NCI-H2196 treated with DMSO at 0.1 percent for 48 hours (cell line): ENCODE results near the gene CYBA.
A peak's percentile ranks its signal among the peaks of the same experiment; 100 is the strongest.

Experiments used
- DNase-seq: peaks from one replicate; lab custom pipeline; 2025; ENCODE audit not compliant: unreplicated experiment; lab: John Stamatoyannopoulos, UW

The CYBA gene

DNA sequence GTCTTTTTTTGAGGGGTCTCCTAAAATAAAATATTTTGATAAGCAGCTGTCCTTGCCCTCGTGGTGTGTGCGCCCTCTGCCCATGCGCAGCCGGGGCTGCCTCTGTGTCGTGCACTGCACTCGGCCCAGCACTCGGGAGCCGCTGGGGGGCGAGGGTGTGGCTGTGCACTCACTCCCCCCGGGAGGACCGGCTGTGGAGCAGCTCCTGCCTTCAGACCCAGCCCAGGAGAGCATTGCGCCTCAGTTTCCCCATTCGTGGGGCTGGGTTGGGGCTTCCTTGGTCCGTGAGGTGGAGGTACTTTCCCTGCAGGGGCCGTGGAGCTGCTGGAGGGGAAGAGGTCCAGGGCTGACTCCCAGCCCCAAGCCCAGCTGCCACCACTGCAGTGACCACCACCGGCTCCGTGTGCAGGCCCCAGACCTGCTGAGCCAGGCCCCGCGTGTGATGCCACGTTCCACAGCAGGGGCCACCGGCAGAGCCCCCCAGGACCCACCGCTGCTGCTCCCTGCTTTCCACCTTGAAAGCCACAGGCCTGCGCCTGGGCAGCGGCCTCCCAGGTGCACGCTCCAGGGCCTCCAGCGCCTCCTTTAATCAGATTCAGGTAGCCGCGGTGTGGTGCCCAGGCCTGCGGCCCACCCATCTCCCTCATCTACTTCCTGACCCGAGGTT lies 18.8 kb downstream of the CYBA start:
- DNase-seq, result no peak

DNA sequence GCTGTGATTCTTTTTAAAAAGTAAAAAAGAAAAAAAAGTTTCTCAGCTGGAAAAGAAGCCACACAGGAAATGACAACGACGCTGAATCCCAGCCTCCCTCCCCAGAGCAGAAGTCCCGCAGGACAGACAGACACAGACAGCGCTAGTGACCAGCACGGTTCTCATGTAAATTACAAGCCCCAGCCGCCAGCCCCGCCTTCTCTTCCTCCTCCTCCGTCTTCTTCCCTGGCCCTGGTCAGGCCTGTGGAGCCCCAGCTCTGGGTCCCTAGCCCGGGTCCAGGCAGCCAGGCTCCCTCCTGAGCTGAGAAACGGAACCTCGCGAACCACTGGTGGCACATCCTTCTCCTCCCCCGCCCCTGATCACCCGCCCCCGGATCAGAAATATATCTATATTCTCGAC lies 19.5 kb downstream of the CYBA start:
- no peak for DNase-seq

DNA sequence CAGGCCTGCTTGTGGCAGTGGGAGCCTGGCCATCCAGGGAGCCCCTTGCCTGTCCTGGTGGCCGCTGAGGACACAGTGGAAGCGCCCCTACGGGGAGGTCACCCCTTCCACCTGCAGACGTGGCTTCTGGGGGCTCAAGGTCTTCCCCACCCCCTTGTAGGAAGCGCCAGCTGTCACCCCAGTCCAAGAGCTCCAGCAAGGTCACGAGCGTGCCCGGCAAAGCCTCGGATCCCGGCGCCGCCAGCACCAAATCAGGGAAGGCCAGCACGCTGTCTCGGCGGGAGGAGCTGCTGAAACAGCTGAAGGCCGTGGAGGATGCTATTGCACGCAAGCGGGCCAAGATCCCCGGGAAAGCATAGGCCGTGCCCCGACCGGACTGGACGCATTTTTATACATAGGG lies 19.9 kb downstream of the CYBA start:
- no peak for DNase-seq

DNA sequence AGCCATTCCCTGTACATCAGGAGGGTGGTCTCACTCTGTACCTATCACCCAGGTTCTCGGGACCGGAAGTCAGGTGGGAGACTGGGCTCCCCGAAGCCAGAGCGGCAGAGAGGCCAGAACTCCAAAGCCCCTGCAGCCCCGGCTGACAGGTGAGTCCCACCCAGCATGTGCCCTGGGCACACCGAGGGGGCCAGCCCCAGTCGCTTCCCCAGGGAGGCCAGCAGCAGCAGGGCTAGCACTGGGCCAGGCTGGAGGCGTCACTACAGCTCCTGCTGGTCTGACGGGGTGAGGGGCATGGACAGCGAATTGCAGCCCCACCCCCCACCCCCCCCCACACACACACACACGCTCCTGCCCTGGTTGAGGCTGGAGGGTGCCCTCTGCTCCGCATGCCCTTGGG lies 20.4 kb downstream of the CYBA start:
- DNase-seq, result no peak

DNA sequence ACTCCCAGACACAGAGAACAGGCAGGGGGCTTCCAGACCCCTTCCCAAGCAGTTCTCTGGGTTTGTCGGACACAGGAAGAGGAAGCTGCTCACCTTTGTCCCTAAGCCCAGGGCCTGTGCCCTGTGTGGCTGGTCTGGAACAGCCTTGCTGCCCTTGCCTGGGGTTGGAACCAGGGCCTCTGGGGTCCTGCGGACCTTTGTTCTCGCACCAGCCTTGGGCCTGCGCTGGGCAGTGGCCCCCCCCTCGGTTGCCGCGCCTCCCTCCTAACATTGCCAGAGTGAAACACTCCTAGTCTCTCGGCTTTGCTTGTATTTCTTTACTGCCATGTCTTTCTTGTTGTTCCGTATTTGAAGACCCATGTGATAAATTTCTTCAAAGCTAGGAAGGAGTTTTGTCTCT lies 21.0 kb downstream of the CYBA start:
- no peak for DNase-seq

DNA sequence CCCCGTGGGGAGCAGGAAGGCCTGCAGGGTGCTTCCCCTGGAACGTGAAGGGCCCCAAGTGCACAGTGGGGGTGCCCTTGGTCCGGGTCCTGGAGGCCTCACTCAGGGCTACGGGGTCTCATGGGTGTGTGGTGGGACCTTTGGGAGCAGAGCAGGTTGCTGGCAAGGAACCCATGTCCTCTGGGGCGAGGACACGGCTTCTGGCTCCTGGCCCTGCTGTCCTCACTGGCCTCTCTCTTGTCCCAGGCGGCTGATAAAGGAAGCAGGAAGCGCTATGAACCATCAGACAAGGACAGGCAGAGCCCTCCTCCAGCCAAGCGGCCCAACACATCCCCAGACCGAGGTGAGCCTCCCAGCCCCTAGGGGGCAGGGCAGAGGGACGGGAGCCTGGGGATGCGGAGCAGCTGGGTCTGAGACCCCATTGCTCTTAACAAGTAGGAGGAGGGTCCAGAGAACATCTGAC lies 22.3 kb downstream of the CYBA start:
- no peak for DNase-seq

DNA sequence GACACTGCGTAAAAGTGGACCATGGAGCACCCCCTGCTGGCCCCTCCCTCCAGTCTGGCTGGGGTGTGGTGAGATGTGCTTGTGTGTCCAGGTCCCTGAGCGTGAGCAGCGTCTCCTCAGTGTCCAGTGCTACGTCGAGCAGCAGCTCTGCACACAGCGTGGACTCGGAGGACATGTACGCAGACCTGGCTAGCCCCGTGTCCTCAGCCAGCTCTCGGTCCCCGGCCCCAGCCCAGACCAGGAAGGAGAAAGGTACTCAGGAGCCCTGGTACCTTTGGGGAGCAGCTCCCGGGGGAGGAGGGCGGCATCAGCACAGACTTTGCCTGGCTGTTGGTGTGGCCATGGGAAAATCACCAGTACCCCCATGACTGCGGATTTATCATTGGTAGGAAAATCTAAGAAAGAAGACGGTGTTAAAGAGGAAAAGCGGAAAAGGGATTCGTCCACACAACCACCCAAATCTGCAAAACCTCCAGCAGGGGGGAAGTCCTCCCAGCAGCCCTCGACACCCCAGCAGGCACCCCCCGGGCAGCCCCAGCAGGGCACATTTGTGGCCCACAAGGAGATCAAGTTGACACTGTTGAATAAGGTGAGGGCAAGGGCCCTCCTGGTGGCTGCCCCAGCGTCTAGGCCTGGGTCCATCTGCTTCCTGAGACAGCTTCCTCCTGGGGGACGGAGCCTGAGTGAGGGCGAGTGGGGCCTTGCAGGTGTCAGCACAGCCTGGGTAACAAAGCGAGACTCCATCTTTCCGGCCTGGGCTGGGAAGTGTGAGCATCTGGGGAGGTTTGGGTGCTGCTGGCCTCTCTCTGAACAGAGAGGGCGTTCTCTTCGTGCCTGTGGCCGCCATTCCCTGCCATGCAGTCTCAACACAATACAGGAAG lies 23.1 kb downstream of the CYBA start:
- DNase-seq, result no peak

DNA sequence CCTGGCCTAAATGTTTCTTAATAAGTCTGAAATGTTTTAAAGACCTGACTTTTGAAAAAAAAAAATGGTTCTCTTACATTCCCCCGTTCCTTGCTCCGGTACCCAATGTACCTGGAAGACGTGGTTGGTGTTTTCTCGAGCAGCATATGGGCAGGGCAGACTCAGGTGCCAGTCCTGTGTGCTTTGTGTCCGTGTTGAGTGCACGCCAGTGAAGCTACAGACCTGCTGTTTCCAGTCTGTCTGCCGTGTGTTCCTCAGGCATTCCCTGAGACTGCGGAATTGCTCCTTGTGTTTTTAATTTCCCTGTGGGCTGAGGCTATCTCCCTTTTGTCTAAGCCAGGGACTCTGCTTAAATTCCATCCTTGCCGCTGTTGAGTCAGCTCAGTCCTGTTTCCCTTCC lies 24.2 kb downstream of the CYBA start:
- no peak for DNase-seq

DNA sequence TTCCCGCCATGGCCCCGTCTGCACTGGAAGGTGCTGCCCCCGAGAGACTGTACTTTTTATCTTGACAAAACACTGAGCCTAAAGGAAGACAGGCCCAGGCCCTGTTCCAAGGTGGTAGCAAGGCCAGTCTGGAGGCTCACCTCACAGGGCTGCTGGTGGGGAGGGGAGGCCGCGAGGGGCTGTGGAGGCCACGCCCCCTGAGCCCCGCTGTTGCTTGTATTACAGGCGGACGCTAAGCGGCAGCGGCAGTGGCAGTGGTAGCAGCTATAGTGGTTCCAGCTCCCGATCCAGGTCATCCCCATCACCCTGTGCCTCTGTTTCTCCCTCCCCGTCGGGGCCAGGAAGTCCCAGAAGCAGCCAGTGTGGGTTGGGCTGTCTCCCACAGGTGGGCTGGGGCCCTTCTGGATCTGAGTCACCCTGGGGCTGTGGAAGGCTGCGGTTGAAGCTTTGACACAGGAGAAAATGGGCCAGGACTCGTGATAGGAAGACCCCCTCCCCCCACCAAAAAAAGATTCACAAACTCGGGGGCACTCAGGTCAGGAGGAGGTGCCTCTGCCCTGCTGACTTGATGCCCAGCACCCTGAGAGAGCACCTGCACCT lies 25.8 kb downstream of the CYBA start:
- DNase-seq, result no peak

DNA sequence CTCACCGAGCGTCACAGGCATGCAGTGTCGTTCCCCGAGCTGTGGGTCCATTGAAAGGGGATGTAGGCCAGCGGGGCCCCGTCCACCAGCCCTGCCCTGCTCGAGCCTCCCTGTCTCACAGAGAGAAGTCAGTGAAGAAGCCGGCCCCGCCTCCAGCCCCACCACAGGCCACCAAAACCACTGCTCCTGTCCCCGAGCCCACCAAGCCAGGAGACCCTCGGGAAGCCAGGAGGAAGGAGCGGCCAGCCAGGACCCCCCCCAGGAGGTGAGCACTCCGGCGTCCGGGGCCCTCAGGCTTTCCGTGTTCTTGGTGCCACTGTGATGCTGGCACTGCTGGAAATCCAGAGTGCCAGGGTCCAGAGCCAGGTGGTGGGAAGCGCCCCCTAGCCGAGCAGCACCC lies 26.4 kb downstream of the CYBA start:
- no peak for DNase-seq

DNA sequence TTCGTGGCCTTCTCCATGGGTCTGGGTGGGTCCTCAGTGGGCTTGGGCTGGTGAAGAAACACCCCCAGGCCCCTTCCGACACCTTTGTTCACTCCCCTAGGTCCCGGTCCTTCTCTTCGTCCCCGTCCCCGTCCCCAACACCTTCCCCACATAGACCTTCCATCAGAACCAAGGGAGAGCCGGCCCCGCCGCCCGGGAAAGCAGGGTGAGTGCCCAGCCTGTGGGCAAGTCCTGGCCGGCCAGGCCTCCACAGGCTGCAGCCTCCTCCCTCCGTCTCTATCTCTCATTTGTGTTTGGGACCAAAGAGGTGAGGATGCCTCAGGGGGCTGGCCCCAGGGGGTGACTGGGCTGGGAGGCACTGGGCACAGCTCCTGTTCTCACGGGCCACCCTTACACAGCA lies 27.0 kb downstream of the CYBA start:
- DNase-seq, result no peak

DNA sequence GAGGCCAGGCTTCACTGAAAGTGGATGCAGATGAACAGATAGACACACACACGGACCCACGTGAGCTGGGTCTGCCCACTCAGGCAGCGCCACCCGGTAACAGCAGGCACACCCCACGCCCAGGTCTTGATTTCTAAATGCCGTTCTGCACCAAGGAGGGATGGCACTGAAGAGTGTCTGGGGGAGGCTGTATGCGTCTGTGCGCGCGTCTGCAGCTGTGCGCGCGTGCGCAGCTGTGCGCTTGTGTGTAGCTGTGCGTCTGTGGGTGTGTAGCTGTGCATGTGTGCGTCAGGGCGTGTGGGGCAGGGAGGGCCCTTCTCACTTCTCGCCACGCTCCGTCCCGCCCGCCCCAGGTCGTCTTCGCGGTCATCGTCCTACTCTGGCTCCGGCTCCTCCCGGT lies 28.0 kb downstream of the CYBA start:
- DNase-seq, result no peak

DNA sequence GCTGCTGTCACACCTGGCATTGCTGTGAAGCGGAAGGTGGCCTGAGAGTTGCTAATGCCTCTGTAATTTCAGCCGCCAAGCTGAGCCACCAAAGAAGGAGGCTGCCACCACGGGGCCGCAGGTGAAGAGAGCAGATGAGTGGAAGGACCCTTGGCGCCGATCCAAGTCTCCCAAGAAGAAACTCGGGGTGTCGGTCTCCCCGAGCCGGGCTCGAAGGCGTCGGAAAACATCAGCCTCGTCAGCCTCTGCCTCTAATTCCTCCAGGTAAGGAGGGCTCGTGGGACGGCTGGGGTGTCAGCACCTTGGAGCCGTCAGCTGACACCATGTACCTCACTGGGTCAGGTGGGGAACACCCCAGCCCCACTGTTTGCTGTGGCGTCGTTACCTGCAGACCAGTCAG lies 28.7 kb downstream of the CYBA start:
- DNase-seq, result no peak

DNA sequence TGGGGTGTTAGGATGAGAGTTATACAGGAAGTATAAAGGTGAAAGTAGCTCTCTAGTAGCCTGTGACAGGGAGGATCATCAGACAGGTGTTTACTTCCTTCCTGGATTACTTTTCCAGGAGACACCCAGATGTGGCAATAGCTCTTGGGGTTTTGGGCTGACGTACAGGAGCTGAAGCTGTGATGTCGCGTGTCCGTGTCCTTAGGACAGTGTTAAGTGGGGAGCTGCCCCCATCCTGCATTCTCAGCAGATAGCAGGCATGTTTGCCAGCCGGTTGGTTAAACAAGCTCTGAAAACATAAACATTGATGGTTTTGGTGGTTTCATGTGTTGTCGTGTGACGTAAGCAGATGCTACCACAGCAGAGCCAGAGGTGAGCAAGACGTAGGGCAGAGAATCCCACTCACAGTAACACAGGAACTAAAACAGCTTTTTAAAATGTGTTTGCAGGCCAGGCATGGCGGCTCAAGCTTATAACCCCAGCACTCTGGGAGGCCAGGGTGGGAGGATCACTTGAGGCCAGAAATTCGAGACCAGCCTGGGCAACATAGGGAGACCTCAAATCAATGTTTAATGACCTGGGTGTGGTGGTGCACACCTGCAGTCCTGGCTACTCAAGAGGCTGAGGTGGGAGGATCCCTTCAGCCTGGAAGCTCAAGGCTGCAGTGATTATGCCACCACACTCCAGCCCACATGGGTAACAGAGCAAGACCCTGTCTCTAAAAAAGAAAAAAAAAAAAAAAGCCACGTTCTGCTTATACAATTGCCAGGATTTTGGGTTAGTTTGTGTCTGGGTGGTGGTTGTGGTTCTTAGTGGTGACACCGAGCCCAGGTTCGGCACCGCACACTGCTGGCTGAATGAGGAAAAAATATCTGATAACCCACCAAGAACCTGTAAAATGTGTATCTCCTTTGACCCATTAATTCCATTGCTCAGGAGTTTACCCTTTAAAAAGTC lies 30.7 kb downstream of the CYBA start:
- DNase-seq, result no peak

DNA sequence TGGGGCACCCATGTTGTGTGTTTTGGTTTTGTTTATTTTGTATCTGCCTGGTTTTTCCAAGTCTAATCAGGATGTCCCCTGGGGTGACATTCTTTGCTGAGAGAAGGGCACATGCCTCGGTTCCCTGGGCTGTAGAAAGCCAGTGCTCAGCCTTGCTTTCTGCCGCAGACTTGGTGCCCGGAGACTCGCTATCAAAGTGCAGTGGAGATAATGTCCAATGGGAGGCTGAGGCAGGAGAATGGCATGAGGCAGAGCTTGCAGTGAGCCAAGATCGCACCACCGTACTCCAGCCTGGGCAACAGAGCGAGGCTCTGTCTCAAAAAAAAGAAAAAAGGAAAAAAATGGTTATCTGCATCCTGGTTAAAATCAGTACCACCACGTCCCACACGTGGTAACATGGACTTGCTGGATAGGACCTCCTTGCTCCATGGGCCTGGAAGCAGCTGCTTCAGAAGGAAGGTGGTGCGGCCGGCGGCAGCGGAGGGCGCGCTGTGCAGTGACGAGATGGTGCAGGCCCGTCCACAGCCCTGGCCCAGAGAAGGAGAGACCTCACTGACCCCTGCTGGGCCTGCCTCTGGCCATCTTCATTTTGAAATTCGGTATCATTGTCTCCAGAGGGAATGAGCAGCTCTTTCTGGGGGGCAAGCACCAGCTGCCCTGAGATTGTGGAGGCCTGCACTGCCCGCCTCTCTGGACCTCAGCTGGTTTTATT lies 31.7 kb downstream of the CYBA start:
- DNase-seq, result no peak

DNA sequence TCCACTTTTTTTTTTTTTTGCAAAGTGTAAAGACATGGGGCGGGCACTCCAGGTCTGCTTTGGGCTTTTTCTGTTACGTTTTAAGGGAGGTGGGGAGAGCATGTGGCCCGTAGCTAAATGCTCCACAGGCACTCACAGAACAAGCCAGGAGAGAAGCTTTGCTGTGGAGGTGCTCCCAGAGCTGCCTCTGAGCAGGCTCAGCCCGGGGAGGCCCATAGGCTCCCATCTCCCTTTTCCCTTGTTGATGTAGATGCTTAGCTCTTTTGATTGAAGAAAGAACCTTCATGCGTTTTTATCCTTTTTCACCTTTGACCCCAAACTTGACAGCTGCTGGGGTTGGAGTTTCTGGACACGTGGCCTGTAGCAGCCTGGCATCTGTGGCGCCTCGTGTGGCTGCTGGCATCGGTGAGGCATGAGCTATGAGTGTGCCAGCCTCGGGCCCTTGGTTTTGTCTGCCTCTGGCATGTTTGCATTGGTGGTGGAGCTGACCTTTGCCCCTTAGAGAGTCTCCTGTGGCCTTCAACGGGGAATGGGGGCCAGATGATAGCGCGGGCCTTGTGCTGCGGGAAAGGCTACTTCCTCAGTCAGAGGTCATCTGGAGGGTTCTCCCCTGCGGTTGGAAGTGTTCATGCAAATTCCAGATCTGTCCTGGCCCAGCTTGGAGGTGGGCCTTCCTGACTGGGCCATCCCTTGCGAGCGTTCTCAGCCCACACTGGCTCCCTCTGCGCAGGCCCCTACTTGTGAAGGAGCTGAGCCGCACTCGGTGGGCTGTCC lies 32.5 kb downstream of the CYBA start:
- no peak for DNase-seq

DNA sequence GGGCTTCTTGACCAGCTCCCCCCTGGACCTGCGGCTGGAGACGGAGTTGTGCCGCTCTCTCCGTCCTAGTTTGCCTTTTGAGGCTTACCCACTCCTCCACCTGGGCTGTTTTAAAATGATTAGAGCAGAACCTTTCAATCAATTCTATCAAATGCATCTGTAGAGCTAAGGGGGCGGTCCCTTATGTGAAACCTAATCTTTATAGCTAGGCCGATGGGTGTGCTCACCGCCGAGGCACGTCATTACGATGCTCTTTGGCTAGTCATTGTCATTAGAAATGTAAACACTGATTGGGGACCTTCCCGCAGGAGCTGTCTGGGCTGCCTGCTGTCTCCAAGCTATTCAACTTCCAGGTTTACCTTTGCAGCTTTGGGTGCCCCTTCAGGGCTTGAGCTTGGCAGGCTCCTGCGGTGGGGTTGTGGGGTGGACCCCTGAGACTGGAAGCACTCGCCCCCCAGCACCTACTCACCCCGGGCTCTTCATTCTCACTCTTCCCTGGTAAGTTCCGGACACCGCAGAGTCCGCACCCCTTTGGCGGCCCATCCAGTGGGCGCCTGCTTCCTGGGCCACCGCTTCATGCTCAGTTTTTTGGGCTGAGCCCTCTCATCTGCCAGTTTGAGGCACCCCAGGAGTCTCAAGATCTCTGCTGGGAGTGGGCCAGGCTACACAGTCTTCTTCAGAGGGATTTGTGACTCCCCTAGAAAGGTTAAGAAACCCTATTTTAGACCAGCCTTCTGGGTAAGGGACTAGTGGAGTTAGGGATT lies 33.4 kb downstream of the CYBA start:
- DNase-seq, result no peak

DNA sequence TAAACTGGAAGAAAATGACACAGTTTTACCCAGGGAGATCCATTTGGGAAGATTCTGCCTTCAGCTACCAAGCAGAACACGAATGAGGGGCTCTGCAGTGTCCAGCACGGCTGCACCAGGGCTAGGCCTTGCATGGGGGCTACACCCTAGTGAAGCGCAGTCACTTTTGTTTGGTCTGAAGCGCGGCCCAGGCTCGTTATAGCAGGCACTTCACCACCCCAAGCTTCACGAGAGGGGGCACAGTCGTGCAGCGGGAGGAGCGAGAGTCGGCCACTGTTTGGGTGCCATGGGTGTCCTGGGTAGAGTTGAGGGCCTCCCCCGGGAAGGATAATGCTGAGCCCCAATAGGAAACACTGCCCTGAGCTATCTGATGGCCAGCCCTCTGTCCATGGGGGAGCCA lies 34.1 kb downstream of the CYBA start:
- DNase-seq, result no peak

DNA sequence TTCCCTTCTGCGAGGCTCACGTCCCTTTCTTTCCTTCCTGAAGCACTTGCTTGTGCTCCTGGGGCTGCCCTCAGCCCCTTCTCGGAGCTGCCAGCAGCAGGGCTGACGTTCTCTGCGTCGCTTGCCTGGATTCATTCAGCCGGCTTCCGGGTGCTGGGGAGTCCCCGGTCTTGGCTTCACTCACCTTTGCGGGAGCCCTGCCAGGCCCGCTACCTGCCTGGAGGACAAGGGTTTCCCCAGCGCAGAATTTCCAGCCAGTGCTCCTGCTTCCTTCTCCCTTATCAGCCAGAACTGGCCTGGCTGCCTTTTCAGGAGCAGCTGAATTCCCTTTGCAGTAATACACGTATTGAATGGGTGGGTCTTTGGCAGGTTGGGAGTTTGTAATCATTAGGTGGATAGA lies 34.5 kb downstream of the CYBA start:
- peak; percentile 21 for DNase-seq
